HG02610 (cell line): ENCODE results near the gene OR2AG1.
A peak's percentile ranks its signal among the peaks of the same experiment; 100 is the strongest.
"Not testable (repeated sequence)": the region's sequence is repeated elsewhere in the genome, so short reads cannot be mapped to it uniquely, and the experiment has no call there.

Source experiments
- ATAC-seq: cut with Tn5 transposase; IDR thresholded peaks from one replicate; pipeline ENCODE4 v1.9.1; 2021; ENCODE audit warnings: mild to moderate bottlenecking, moderate library complexity; ENCODE audit not compliant: unreplicated experiment

The OR2AG1 gene

GRCh38 chr11:6790546-6790945 lies 7.7 kb downstream of the OR2AG1 start:
- no peak for ATAC-seq

- ATAC-seq: no peak
These were observed 11.8 kb downstream of the OR2AG1 start for GRCh38 chr11:6794639-6795038.

- no peak for ATAC-seq
These were observed 16.6 kb downstream of the OR2AG1 start, which contains the start of gene OR6A2 for GRCh38 chr11:6799402-6799801. Gene OR6A2 (minus strand): TSS chr11:6799689. CDS start chr11:6795708, 3,981 bp downstream.

GRCh38 chr11:6801075-6801474 lies 18.3 kb downstream of the OR2AG1 start:
- not testable (repeated sequence) for ATAC-seq

GRCh38 chr11:6812390-6813005 lies 29.7 kb downstream of the OR2AG1 start:
- peak; percentile 75 for ATAC-seq

GRCh38 chr11:6813656-6814055 lies 30.8 kb downstream of the OR2AG1 start:
- no peak for ATAC-seq

GRCh38 chr11:6817694-6818093 lies 34.9 kb downstream of the OR2AG1 start:
- no peak for ATAC-seq

- no peak for ATAC-seq
These were observed 36.1 kb downstream of the OR2AG1 start for GRCh38 chr11:6818967-6819366.

- no peak for ATAC-seq
These were observed 41.5 kb downstream of the OR2AG1 start for GRCh38 chr11:6824136-6824823.

GRCh38 chr11:6825231-6825744 lies 42.5 kb downstream of the OR2AG1 start:
- ATAC-seq: no peak

- ATAC-seq: no peak
These were observed 45.3 kb downstream of the OR2AG1 start for GRCh38 chr11:6828103-6828502.

GRCh38 chr11:6833356-6833755 lies 50.5 kb downstream of the OR2AG1 start:
- ATAC-seq: no peak

GRCh38 chr11:6834021-6834420 lies 51.2 kb downstream of the OR2AG1 start:
- no peak for ATAC-seq
